Aorta (tissue), 5 donors: ENCODE measurements around the gene METTL8. TPM values are rescaled to one million over a fixed set of nuclear protein-coding genes. Genes with fewer than 3 reads are reported as not detected.

ENCODE experiments used
- ATAC-seq: fragments of 200-7000 bp; cut with Tn5 transposase; one replicate; pipeline ENCODE4 v1.9.1; 2022; ENCODE audit warnings: moderate library complexity; ENCODE audit not compliant: low FRiP score
- DNase-seq, 2 donors: peaks; one replicate each; pipeline ENCODE4 v3.0.0-alpha.2; 2020
- H3K27ac ChIP-seq, 2 donors: one replicate each; pipeline ENCODE4 v1.5.1; 2013; ENCODE audit warnings: low read length in 2 of 2, mild to moderate bottlenecking in 2 of 2, moderate library complexity in 2 of 2, control low read depth in 1 of 2, inconsistent platforms in 1 of 2, low read depth in 1 of 2
- H3K27me3 ChIP-seq, 2 donors: one replicate each; pipeline ENCODE4 v1.6.1; 2013; ENCODE audit warnings: control low read depth in 1 of 2, low read length in 1 of 2, mild to moderate bottlenecking in 1 of 2, moderate library complexity in 1 of 2; ENCODE audit not compliant: insufficient read depth in 2 of 2, control insufficient read depth in 1 of 2
- H3K36me3 ChIP-seq, 2 donors: one replicate each; pipeline ENCODE4 v1.6.1; 2013; ENCODE audit warnings: control low read depth in 1 of 2, low read length in 1 of 2, mild to moderate bottlenecking in 1 of 2; ENCODE audit not compliant: insufficient read depth in 2 of 2, control insufficient read depth in 1 of 2
- H3K4me1 ChIP-seq, 2 donors: one replicate each; pipeline ENCODE4 v1.6.1; 2013; ENCODE audit warnings: low read length in 2 of 2, control low read depth in 1 of 2, mild to moderate bottlenecking in 1 of 2, moderate library complexity in 1 of 2; ENCODE audit not compliant: insufficient read depth in 2 of 2, control insufficient read depth in 1 of 2
- H3K4me3 ChIP-seq, 2 donors: one replicate each; pipeline ENCODE4 v1.5.1; 2013; ENCODE audit warnings: low read length in 2 of 2, control low read depth in 1 of 2, mild to moderate bottlenecking in 1 of 2
- H3K9me3 ChIP-seq: one replicate; pipeline ENCODE4 v1.6.1; 2013; ENCODE audit warnings: mild to moderate bottlenecking, low read length; ENCODE audit not compliant: control insufficient read depth
- WGBS, 2 donors: extraction: QIAGEN DNeasy Blood & Tissue Kit; methylation state at CpG; one replicate each; pipeline ENCODE4 v1.1.7; 2013; 5-methylcytosine and 5-hydroxymethylcytosine counted together
- intact Hi-C, 2 donors: fragments of 100-400 bp; cut with DNase I; formaldehyde crosslinking; loops; one replicate each; pipeline versions ENCODE4 v1.14.2 to v1.15.0; 2022
- polyA plus RNA-seq, 2 donors: library from polyadenylated mRNA; stranded (reverse); fragments of 200-250 nt; gene quantifications; one replicate each; pipeline ENCODE4 v1.2.3, GENCODE V29; 2013
- total RNA-seq, 2 donors: library from RNA; stranded (reverse); fragmentation: NEBNext Ultra II Directional; extraction: Animal tissue kit (Norgen Biotek cat#: 25700); gene quantifications; one replicate each; pipeline ENCODE4 v1.2.1, GENCODE V29; 2021
- donor health status: healthy with polysubstance abuse.
- donor health status: Bipolar disorder and iron deficiency.
- donor health status: DM: no; HTN: no; CAD: no.
- donor health status: DM: no; HTN: no; CAD: no.
- donor health status: DM: yes; HTN: yes; CAD: no.

Gene METTL8
- total and polyA plus RNA-seq, 4 donors, result 7.7 to 26.2 (median 13.3) TPM

DNA sequence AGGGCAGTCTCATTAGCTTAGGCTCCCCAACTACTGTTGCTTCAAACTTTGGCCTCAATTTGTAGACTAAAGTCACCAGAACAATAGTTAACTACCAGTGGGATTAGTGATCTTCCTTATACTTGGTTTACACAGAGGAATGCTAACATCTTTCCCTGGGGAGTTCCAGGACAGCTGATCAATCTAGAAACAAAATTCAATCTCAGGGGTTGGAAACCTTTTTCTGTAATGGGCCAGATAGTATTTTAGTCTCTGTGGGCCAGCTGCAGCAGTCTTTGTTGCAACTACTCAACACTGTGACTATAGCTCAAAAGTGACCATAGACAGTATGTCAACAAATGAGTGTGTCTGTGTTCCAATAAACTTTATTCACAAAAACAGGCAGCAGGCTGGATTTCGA lies 85.7 kb downstream of the METTL8 start:
- DNase-seq, result no peak
- H3K27ac ChIP-seq, result peak overlapping the region in 1 of 2 donors; percentile 61
- H3K9me3 ChIP-seq, result no peaks in the 10 kb centered on the region
- no peak for ATAC-seq
- intact Hi-C loops, result no loop called here
- 74 to 77% methylated on average over 1 of the region's 1 CpG for WGBS, 2 donors
- H3K27me3 ChIP-seq, result no peaks in the 10 kb centered on the region
- no peaks in the 10 kb centered on the region for H3K36me3 ChIP-seq
- H3K4me1 ChIP-seq, result peaks cover 0 to 5% of the 10 kb centered on the region in 2 donors
- no peak overlapping the region for H3K4me3 ChIP-seq

- DNase-seq, result no peak
- H3K27ac ChIP-seq, result peak overlapping the region; percentile 22 to 61
- intact Hi-C loops, result no loop called here
Observed at GRCh38 chr2:171347591-171348032, 86.2 kb downstream of the METTL8 start.

DNA sequence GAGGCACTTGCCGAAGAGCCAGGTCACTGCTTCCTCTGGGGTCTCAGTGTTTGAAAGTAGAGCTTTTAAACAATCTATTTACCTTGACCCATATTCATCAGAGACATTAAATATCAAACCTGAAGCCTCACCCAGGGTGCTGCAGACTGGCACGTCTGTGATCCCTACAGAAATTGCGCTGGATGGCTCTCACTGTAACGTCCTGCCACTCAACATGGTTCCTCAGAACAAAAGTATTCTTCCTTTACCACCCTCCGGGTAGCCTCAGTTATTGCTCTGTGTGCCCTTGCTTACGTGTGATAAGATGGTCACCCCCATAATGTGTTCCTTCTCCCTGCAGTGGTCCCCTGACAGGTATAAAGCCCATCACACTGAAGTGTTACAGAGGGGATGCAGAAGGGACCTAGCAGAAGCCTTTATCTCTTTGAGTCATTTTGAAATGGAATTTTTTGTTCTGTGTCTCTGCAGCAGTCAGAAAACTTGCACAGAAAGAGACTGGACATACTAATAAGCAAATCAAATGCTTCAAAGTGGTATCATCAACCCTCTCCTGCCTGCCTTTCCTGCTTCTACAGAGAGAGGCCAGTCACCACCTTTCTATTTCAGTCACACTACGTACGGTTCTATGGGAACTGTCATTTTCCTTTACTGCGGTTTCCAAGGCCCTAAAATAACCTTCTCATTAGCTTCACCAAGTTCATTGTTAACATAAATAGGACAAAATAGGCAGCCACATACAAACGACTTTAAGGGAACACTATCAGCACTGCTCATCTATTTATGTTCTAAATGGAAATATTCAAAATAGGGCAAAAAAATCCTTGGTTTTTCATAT lies 86.8 kb downstream of the METTL8 start:
- H3K4me3 ChIP-seq, result no peak overlapping the region
- H3K36me3 ChIP-seq, result no peaks in the 10 kb centered on the region
- peak overlapping the region; percentile 19 to 22 for H3K27ac ChIP-seq
- peaks cover 0 to 5% of the 10 kb centered on the region in 2 donors for H3K4me1 ChIP-seq
- DNase-seq (no peak), ATAC-seq (no peak)
- H3K27me3 ChIP-seq, result no peaks in the 10 kb centered on the region
- WGBS, 2 donors, result 58 to 61% methylated on average over 10 of the region's 10 CpGs
- intact Hi-C loops, result no loop called here
- H3K9me3 ChIP-seq, result no peaks in the 10 kb centered on the region

More at GRCh38 chr2:171347591-171348032, 86.2 kb downstream of the METTL8 start:
- WGBS, 2 donors, result 16 to 21% methylated on average over 3 of the region's 3 CpGs
- H3K4me1 ChIP-seq, result peaks cover 0 to 5% of the 10 kb centered on the region in 2 donors
- ATAC-seq, result peak; percentile 46
- no peaks in the 10 kb centered on the region for H3K27me3 ChIP-seq
- H3K36me3 ChIP-seq, result no peaks in the 10 kb centered on the region
- H3K4me3 ChIP-seq, result no peak overlapping the region
- H3K9me3 ChIP-seq, result no peaks in the 10 kb centered on the region

DNA sequence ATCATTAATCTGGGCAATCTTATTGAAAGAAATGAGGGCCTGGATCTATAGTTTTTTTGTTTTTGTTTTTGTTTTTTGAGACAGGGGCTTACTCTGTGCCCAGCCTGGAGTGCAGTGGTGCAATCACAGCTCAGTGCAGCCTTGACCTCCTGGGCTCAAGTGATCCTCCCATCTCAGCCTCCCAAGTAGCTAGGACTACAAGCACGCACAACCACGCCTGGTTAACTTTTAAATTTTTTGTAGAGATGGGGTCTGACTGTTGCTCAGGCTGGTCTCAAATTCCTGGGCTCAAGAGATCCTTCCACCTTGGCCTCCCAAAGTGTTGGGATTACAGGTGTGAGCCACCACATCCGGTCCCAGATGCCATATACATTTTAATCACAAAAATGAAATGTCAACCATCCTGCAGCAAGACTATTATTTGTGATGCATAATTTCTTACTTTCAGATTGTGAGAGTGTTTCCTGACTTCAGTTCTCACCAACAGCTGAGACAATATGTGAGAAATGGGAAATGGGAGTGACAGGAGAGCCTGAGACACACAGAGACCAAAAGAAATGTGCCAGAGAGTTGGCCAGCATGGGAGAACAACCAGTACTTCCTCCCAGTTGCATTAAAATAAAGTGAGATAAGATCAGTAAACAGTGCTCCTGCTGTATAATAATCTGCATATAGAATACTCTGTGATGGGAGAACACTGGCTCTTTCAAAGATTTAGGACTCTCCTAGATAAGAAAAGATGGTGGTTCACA lies 87.6 kb downstream of the METTL8 start:
- Histone ChIP-seq H3K27ac (peak overlapping the region in 1 of 2 donors; percentile 19), H3K36me3 (no peaks in the 10 kb centered on the region), H3K4me1 (peaks cover 0 to 5% of the 10 kb centered on the region in 2 donors), H3K27me3 (no peaks in the 10 kb centered on the region), H3K9me3 (no peaks in the 10 kb centered on the region), H3K4me3 (no peak overlapping the region)
- ATAC-seq (no peak), DNase-seq (no peak)
- intact Hi-C loops, result no loop called here
- WGBS, 2 donors, result 91 to 98% methylated on average over 3 of the region's 3 CpGs

DNA sequence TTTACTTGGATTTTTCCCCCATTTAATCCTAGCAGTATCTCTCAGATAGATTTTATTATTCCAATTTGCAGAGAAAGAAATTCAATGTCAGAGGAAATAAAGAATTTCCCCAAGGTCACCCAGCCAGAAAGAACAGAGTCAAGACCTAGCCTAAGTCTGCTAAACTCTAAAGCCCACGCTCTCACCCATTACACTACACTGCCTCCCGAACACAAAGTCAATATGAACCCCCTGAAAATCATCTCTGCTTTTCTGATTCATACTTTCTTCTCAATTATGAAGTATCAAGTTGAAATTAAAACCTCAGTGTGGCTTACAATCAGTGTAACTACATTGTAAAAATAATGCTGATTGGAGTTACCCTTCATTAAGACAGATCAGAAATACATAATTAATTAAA lies 89.6 kb downstream of the METTL8 start:
- 96% methylated on average over 2 of the region's 2 CpGs for WGBS, 2 donors
- intact Hi-C loops, result no loop called here

GRCh38 chr2:171342067-171342413 lies 91.8 kb downstream of the METTL8 start:
- H3K4me1 ChIP-seq, result no peaks in the 10 kb centered on the region
- WGBS, 2 donors, result 71 to 80% methylated on average over 1 of the region's 1 CpG
- intact Hi-C loops, result no loop called here
- H3K9me3 ChIP-seq, result no peaks in the 10 kb centered on the region
- no peaks in the 10 kb centered on the region for H3K36me3 ChIP-seq
- H3K4me3 ChIP-seq, result no peak overlapping the region
- ATAC-seq (no peak), DNase-seq (no peak)
- no peaks in the 10 kb centered on the region for H3K27me3 ChIP-seq
- H3K27ac ChIP-seq, result no peak overlapping the region

More for the DNA sequence above, 89.6 kb downstream of the METTL8 start:
- DNase-seq, result no peak
- H3K36me3 ChIP-seq, result no peaks in the 10 kb centered on the region
- H3K4me3 ChIP-seq, result no peak overlapping the region
- no peak for ATAC-seq
- no peaks in the 10 kb centered on the region for H3K9me3 ChIP-seq
- peaks cover 0 to 5% of the 10 kb centered on the region in 2 donors for H3K4me1 ChIP-seq
- no peak overlapping the region for H3K27ac ChIP-seq
- H3K27me3 ChIP-seq, result no peaks in the 10 kb centered on the region

DNA sequence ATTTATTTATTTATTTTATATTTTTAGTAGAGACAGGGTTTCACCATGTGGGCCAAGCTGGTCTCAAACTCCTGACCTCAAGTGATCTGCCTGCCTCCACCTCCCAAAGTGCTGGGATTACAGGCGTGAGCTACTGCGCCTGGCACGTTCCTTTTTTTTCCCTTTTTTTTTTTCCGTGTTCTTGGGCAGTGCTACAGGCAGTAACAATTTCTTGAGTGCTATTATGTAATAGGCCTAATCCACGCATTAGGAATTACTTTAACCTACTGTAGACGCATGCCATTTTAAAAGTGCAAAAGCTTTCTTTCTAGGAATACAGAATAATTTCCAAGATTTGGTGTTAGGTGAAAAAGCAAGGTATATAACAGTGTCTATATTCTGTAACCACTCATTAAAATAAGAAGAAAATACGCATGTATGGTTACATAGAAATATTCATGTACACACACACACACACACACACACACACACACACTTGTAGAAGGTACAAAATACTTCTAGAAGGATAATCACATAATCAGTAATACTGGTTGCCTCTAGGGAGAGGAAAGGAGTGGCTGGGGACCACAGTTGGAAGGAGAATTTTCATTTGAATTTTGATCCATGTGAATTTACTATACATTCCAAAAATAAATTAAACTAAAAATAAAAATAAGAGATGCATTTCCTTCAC lies 92.3 kb downstream of the METTL8 start:
- intact Hi-C loops, result no loop called here
- H3K9me3 ChIP-seq, result no peaks in the 10 kb centered on the region
- no peak overlapping the region for H3K4me3 ChIP-seq
- H3K27me3 ChIP-seq, result no peaks in the 10 kb centered on the region
- DNase-seq (no peak), ATAC-seq (no peak)
- no peaks in the 10 kb centered on the region for H3K36me3 ChIP-seq
- H3K27ac ChIP-seq, result no peak overlapping the region
- WGBS, 2 donors, result 97 to 99% methylated on average over 7 of the region's 7 CpGs
- H3K4me1 ChIP-seq, result no peaks in the 10 kb centered on the region

- ATAC-seq (no peak), DNase-seq (no peak)
- Histone ChIP-seq H3K4me1 (no peaks in the 10 kb centered on the region), H3K9me3 (no peaks in the 10 kb centered on the region), H3K36me3 (no peaks in the 10 kb centered on the region), H3K27ac (no peak overlapping the region), H3K4me3 (no peak overlapping the region), H3K27me3 (no peaks in the 10 kb centered on the region)
- intact Hi-C loops, result no loop called here
- 94 to 96% methylated on average over 1 of the region's 1 CpG for WGBS, 2 donors
Observed at GRCh38 chr2:171334946-171335345, 98.8 kb downstream of the METTL8 start.
